CD4-positive, CD25-positive, alpha-beta regulatory T cell (primary cell): ENCODE data around the gene GOLGA8G. TPM values are rescaled to one million over a fixed set of nuclear protein-coding genes. Genes with fewer than 3 reads are reported as not detected.
"Not testable (repeated sequence)": the region's sequence is repeated elsewhere in the genome, so short reads cannot be mapped to it uniquely, and the experiment has no call there.

Source experiments
- ATAC-seq, 2 donors: fragments of 150-1000 bp; cut with Tn5 transposase; one replicate each; pipeline ENCODE4 v1.10.0; 2021; ENCODE audit warnings: low read depth in 2 of 2, moderate number of reproducible peaks in 2 of 2, moderate library complexity in 1 of 2
- DNase-seq, 3 donors: peaks; one replicate each; pipeline versions ENCODE4 v3.0.0 to v3.0.0-alpha.2; 2012 to 2022; ENCODE audit warnings: mixed read lengths in 1 of 3
- H3K27ac ChIP-seq: one replicate; pipeline ENCODE4 v1.7.0; 2013; ENCODE audit warnings: mild to moderate bottlenecking, low read length; ENCODE audit not compliant: insufficient read depth, poor library complexity, severe bottlenecking
- H3K27me3 ChIP-seq: one replicate; pipeline ENCODE4 v1.7.0; 2013; ENCODE audit warnings: low read length; ENCODE audit not compliant: control insufficient read depth, insufficient read depth
- H3K36me3 ChIP-seq: one replicate; pipeline ENCODE4 v1.7.0; 2013; ENCODE audit warnings: mild to moderate bottlenecking, low read length, moderate library complexity; ENCODE audit not compliant: control insufficient read depth, insufficient read depth
- H3K4me1 ChIP-seq: 2 replicates; pipeline ENCODE4 v1.7.0; 2013; ENCODE audit warnings: mild to moderate bottlenecking, low read length; ENCODE audit not compliant: insufficient read depth, control insufficient read depth, poor library complexity, severe bottlenecking
- H3K4me3 ChIP-seq: one replicate; pipeline ENCODE4 v1.7.0; 2013; ENCODE audit warnings: low read depth, mild to moderate bottlenecking, low read length, moderate library complexity
- H3K9me3 ChIP-seq, 2 experiments: 1 replicate in 1 of 2; 2 replicates in 1 of 2; pipeline ENCODE4 v1.7.0; 2013; ENCODE audit warnings: low read length in 2 of 2, mild to moderate bottlenecking in 1 of 2, moderate library complexity in 1 of 2; ENCODE audit not compliant: control insufficient read depth in 2 of 2
- H3K27ac Mint-ChIP-seq, 3 donors: one replicate each; pipeline ENCODE4 v1.8.0; 2020 to 2022; ENCODE audit warnings: mild to moderate bottlenecking in 3 of 3, mixed read lengths in 3 of 3, moderate library complexity in 2 of 3
- H3K27me3 Mint-ChIP-seq: one replicate; pipeline ENCODE4 v1.8.0; 2022; ENCODE audit warnings: mild to moderate bottlenecking, mixed read lengths
- H3K36me3 Mint-ChIP-seq: one replicate; pipeline ENCODE4 v1.8.0; 2020; ENCODE audit warnings: mixed read lengths
- H3K4me1 Mint-ChIP-seq, 4 donors: one replicate each; pipeline ENCODE4 v1.8.0; 2020 to 2022; ENCODE audit warnings: mixed read lengths in 4 of 4, mild to moderate bottlenecking in 1 of 4
- H3K4me3 Mint-ChIP-seq, 4 donors: one replicate each; pipeline ENCODE4 v1.8.0; 2020 to 2022; ENCODE audit warnings: mild to moderate bottlenecking in 4 of 4, mixed read lengths in 4 of 4, moderate library complexity in 3 of 4
- H3K9me3 Mint-ChIP-seq, 7 donors: one replicate each; pipeline ENCODE4 v1.8.0; 2020 to 2022; ENCODE audit warnings: mixed read lengths in 7 of 7, mild to moderate bottlenecking in 3 of 7, moderate library complexity in 2 of 7
- polyA plus RNA-seq, 4 donors: library from polyadenylated mRNA; unstranded; fragments of 300-500 nt; fragmentation: Illumina TruSeq; gene quantifications; one replicate each; pipeline ENCODE4 v1.2.3, GENCODE V29; 2021
- total RNA-seq: library from RNA; stranded (reverse); gene quantifications from one replicate; pipeline ENCODE4 v1.2.3, GENCODE V29; 2022

Gene GOLGA8G
- total RNA-seq: not detected
- not detected for polyA plus RNA-seq

GRCh38 chr15:28532954-28533353, at the start of gene GOLGA8G:
GOLGA8G (minus strand) TSS chr15:28532971; CDS start chr15:28532909, 62 bp downstream.
- not testable (repeated sequence) for H3K4me3 ChIP-seq, DNase-seq, H3K27ac ChIP-seq, H3K4me1 Mint-ChIP-seq, H3K36me3 ChIP-seq, ATAC-seq, H3K36me3 Mint-ChIP-seq, H3K9me3 ChIP-seq, H3K27me3 Mint-ChIP-seq, H3K27ac Mint-ChIP-seq, H3K4me1 ChIP-seq, H3K27me3 ChIP-seq, H3K4me3 Mint-ChIP-seq, H3K9me3 Mint-ChIP-seq

- not testable (repeated sequence) for H3K27me3 ChIP-seq, H3K27ac ChIP-seq, DNase-seq, H3K27ac Mint-ChIP-seq, H3K27me3 Mint-ChIP-seq, H3K4me3 ChIP-seq, H3K36me3 ChIP-seq, H3K36me3 Mint-ChIP-seq, H3K4me3 Mint-ChIP-seq, H3K9me3 ChIP-seq, ATAC-seq, H3K4me1 ChIP-seq, H3K9me3 Mint-ChIP-seq, H3K4me1 Mint-ChIP-seq
Measured at GRCh38 chr15:28573351-28573750, 40.6 kb upstream of the GOLGA8G start.

GRCh38 chr15:28553268-28553667, 20.5 kb upstream of the GOLGA8G start, which contains the start of gene GOLGA6L25:
GOLGA6L25 (plus strand) TSS chr15:28553568; CDS start chr15:28553629, 61 bp downstream.
- H3K36me3 Mint-ChIP-seq, H3K27me3 Mint-ChIP-seq, ATAC-seq: not testable (repeated sequence)

GRCh38 chr15:28515208-28515607, 17.6 kb downstream of the GOLGA8G start:
- H3K27me3 ChIP-seq, ATAC-seq, H3K9me3 Mint-ChIP-seq, H3K36me3 ChIP-seq, H3K27ac Mint-ChIP-seq, H3K4me1 Mint-ChIP-seq, H3K36me3 Mint-ChIP-seq, H3K27me3 Mint-ChIP-seq, DNase-seq, H3K4me3 Mint-ChIP-seq, H3K4me1 ChIP-seq, H3K27ac ChIP-seq, H3K4me3 ChIP-seq, H3K9me3 ChIP-seq: not testable (repeated sequence)

More at GRCh38 chr15:28553268-28553667, 20.5 kb upstream of the GOLGA8G start, which contains the start of gene GOLGA6L25:
- not testable (repeated sequence) for H3K27me3 ChIP-seq, H3K9me3 Mint-ChIP-seq, H3K4me1 ChIP-seq, DNase-seq, H3K4me1 Mint-ChIP-seq, H3K36me3 ChIP-seq, H3K4me3 ChIP-seq, H3K27ac ChIP-seq, H3K9me3 ChIP-seq, H3K4me3 Mint-ChIP-seq, H3K27ac Mint-ChIP-seq

GRCh38 chr15:28514128-28514527, 18.6 kb downstream of the GOLGA8G start:
- H3K27me3 Mint-ChIP-seq, H3K4me3 ChIP-seq, H3K27ac ChIP-seq, H3K4me1 Mint-ChIP-seq, H3K9me3 ChIP-seq, H3K27me3 ChIP-seq, H3K27ac Mint-ChIP-seq, H3K4me3 Mint-ChIP-seq, H3K9me3 Mint-ChIP-seq, ATAC-seq, H3K36me3 ChIP-seq, DNase-seq, H3K36me3 Mint-ChIP-seq, H3K4me1 ChIP-seq: not testable (repeated sequence)

- not testable (repeated sequence) for H3K36me3 Mint-ChIP-seq, H3K27ac ChIP-seq, DNase-seq, H3K4me3 ChIP-seq, H3K4me1 Mint-ChIP-seq, H3K27me3 Mint-ChIP-seq, H3K27me3 ChIP-seq, H3K4me3 Mint-ChIP-seq, ATAC-seq, H3K27ac Mint-ChIP-seq, H3K36me3 ChIP-seq, H3K4me1 ChIP-seq, H3K9me3 Mint-ChIP-seq, H3K9me3 ChIP-seq
Measured at GRCh38 chr15:28508217-28508889, 24.4 kb downstream of the GOLGA8G start.

- not testable (repeated sequence) for H3K27ac ChIP-seq, H3K4me1 ChIP-seq, H3K4me3 Mint-ChIP-seq, H3K36me3 Mint-ChIP-seq, H3K4me3 ChIP-seq, H3K9me3 ChIP-seq, H3K27me3 Mint-ChIP-seq, ATAC-seq, H3K4me1 Mint-ChIP-seq, H3K36me3 ChIP-seq, DNase-seq, H3K27me3 ChIP-seq, H3K27ac Mint-ChIP-seq, H3K9me3 Mint-ChIP-seq
Measured at GRCh38 chr15:28481340-28481739, 51.4 kb downstream of the GOLGA8G start.
